GM19035 (cell line): ENCODE results near the gene IFNAR2.

Experiments
- ATAC-seq: cut with Tn5 transposase; IDR thresholded peaks from one replicate; pipeline ENCODE4 v1.9.1; 2021; ENCODE audit not compliant: unreplicated experiment

Gene IFNAR2

DNA sequence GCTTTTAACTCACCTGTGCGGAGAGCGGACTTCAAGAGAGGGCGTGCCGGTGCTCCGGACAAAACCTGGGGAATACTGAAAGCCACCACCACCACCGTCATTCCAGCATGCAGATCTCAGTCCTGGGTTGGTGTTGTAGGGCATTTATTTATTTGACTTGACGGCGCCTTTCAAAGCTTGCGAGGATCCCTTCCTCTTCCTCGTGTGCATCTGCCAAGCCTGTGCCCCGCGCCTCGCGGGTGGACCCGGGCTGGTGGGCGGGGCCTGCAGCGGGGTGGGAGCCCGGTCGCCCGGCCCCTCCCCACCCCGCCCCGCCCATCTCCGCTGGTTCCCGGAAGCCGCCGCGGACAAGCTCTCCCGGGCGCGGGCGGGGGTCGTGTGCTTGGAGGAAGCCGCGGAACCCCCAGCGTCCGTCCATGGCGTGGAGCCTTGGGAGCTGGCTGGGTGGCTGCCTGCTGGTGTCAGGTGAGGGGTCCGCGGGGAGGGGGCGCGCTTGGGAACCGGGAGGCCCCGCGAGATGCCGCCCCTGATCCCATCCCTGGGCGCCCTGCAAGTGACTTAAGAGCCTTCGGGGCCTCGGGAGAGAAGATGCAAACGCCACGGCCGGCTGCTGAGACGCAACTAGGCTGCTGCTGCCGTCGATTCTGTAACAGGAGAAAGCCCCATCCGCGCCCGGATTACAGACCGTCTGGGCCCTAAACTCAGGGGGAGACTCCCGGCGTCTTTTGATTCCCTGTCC is 36.5 kb downstream of the IFNAR2 start, which contains the start of gene IL10RB:
IL10RB (plus strand) TSS at position 318 of the 739 bp plus-strand sequence; CDS start at position 417, 99 bp downstream.
- ATAC-seq: peak; percentile 41

GRCh38 chr21:33266789-33267135 is 37.0 kb downstream of the IFNAR2 start:
- no peak for ATAC-seq

GRCh38 chr21:33267250-33267649 is 37.5 kb downstream of the IFNAR2 start:
- ATAC-seq: no peak

DNA sequence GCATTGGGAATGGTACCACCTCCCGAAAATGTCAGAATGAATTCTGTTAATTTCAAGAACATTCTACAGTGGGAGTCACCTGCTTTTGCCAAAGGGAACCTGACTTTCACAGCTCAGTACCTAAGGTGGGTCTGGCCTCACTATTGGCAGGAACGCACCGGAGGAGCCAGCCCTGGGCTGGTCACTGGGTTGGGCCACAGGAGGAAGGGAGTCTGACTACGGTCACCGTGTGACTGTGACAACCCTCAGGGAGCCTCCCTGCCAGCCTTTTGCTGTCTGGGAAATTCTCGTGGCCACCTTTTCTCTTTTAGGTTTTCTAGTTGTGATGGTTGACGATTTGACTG is 38.6 kb downstream of the IFNAR2 start:
- peak; percentile 8 for ATAC-seq

DNA sequence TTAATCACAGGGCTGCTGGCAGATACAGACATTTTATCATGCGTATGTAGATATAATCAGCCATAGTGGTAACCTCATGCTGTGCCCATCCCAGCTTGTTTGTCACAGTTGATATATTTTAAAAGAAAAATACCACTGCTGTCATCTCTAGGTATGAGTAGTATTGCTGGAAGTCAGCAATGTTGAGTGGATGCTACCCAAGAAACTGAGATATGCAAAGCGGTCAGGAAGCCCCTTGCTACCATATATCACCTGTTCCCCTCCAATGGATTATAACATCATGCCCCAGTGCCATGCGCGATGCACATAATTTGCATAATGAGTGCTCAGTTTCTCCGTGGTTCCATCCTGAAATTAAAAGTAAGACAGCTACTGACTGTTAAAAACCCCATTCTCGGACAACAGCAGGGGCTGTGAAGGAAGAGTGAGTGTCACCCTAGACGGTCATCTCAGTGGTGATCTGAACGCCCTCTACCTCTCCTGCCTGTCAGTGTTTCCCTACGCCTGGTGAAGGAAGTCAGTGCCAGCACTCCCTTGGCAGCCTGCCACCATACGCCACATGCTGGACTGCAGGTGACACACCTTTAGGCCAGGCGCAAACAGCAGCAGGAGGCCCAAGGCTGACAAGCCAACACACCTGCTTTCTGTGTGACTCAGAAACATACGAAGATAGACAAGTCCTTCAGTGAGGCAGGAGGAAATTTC is 39.2 kb downstream of the IFNAR2 start:
- ATAC-seq: peak; percentile 63

- ATAC-seq: no peak
These were observed 41.2 kb downstream of the IFNAR2 start for GRCh38 chr21:33270986-33271385.

GRCh38 chr21:33273044-33273443 is 43.3 kb downstream of the IFNAR2 start:
- no peak for ATAC-seq

GRCh38 chr21:33278721-33279120 is 49.0 kb downstream of the IFNAR2 start:
- ATAC-seq: no peak

GRCh38 chr21:33279330-33279820 is 49.6 kb downstream of the IFNAR2 start:
- ATAC-seq: no peak
